Nasal cavity respiratory epithelium epithelial cell of viscerocranial mucosa (primary cell): ENCODE data around the gene ZNF487. TPM values are rescaled to one million over a fixed set of nuclear protein-coding genes. Genes with fewer than 3 reads are reported as not detected.

Experiments used
- total RNA-seq: library from RNA; depleted of rRNA; stranded (reverse); fragments of >200 nt; gene quantifications from 2 replicates; pipeline ENCODE4 v1.2.3, GENCODE V29; 2014

ZNF487 gene
- 2.6 and 2.7 TPM in 2 replicates for total RNA-seq

DNA sequence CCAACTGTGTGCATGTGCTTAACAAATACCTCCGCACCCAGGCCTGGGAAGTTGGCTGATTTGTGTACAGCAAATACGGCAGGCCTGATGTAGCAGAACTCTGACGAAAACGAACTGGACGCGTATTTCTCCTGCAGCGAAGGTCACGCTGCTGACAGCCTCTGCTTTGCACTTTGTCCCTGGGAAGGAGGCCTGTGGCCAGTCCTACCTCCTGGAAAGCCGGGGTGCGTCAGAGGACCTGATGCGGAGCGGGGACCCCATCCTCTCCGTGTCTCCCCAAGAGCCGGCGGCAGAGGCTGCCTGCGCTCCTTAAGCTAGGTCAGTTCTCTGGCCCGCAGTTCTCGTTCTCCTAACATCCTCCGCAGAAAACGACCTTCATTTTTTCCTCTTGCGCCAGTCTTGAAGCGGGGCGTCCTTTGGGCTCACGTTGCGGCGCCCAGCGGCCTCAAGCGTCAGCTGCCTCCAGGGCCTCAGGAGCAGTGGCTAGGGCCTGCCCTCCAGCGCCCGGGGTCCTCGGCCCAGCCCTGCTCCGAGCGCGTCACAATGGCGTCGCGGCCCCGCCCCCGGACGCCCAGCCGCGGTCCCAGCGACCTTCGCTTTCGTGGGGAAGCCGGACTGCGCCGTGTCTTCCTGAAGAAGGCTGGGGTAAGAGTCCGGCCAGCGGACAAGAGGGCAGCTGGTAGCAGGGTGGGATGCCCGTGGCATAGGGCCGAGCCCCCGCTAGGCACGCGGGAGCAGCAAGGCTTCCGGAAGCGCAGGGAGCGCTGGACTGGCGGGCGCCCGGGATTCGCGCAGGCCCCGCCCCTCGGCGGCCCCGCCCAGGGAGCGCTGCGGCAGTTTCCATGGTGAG, at the start of gene ZNF487:
TSS of gene ZNF487 (plus strand) at position 821 of the 850 bp plus-strand sequence. CDS start 38,703 bp downstream, outside the sequence.

DNA sequence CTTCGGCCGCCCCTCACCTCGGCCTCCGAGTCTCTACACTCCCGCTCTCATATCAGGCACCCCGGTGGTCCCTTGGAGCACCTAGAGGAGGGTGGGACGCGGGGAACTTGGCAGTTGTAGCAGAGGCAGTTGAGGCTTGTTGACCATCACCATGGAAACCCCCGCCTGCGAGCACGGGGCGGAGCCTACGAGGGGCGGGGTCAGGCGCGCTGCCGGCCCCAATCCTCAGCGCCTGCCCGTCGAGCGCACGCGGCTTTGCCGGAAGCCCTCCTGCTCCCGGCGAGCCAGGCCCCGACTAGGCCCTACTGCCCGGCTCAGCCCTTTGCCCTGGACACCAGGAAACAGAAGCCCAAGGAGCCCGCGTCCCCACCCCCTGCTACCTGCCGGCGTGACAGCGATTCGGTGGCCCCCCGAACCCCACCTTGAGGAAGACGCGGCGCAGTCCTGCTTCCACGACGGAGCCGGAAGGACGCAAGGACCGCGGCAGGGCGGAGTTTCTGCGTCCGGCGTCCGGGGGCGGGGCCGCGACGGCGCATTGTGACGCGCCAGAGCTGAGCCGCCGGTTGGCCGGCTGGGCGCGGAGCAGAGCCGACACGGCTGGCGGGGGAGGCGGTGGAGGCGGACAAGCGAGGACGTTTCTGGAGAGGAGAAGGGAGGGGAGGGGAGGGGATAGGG, 28.1 kb upstream of the ZNF487 start, which contains the start of gene HNRNPF:
TSS of gene HNRNPF (minus strand) at position 477 of the 675 bp plus-strand sequence. CDS start 21,302 bp downstream, outside the sequence.

Other genes starting within 250 kb of the ZNF487 start
- 9.6 and 14.1 TPM in 2 replicates for gene RASGEF1A, start 170.0 kb upstream of the ZNF487 start, total RNA-seq
- gene FXYD4, start 65.5 kb upstream of the ZNF487 start, total RNA-seq, result not detected in 2 replicates
- gene HNRNPF, start 27.9 kb upstream of the ZNF487 start, total RNA-seq, result 308 and 310 TPM in 2 replicates
- gene ZNF239, start 137.5 kb downstream of the ZNF487 start, total RNA-seq, result 2.7 and 4.2 TPM in 2 replicates
- 4.8 and 8.8 TPM in 2 replicates for gene ZNF485, start 169.3 kb downstream of the ZNF487 start, total RNA-seq
- gene ZNF32, start 211.8 kb downstream of the ZNF487 start, total RNA-seq, result 23.2 and 39.9 TPM in 2 replicates